GM12878 (cell line): ENCODE measurements around the gene ABCA4. TPM values are rescaled to one million over a fixed set of nuclear protein-coding genes. Genes with fewer than 3 reads are reported as not detected.
A peak's percentile ranks its signal among the peaks of the same experiment; 100 is the strongest.

ENCODE experiments used
- ATAC-seq: fragments of 200-7000 bp; cut with Tn5 transposase; 3 replicates; pipeline ENCODE4 v1.9.1; 2020; ENCODE audit warnings: mild to moderate bottlenecking, moderate library complexity
- BruUV-seq: library from RNA; stranded (reverse); fragments of 400-500 nt; replicated peaks from 2 replicates; lab custom pipeline; 2021; lab: Mats Ljungman, UMichigan
- CTCF ChIA-PET: fragments of 300-600 bp; sonication (Branson Sonifier 250); formaldehyde crosslinking; extraction: SDS; loops from one replicate; lab custom pipeline; 2021; ENCODE audit warnings: inconsistent platforms; lab: Yijun Ruan, JAX
- POLR2A ChIA-PET: fragments of 350-600 bp; formaldehyde crosslinking; extraction: SDS; loops from one replicate; lab custom pipeline; 2021; ENCODE audit warnings: inconsistent platforms; lab: Charles Lee
- RAD21 ChIA-PET: fragments of 300-600 bp; sonication (Branson Sonifier 250); formaldehyde crosslinking; loops from one replicate; lab custom pipeline; 2023; ENCODE audit warnings: antibody characterized with exemption; ENCODE audit not compliant: unreplicated experiment; lab: Charles Lee
- SMC1A ChIA-PET: fragments of 300-600 bp; sonication (Branson Sonifier 250); formaldehyde crosslinking; loops from one replicate; lab custom pipeline; 2023; ENCODE audit not compliant: unreplicated experiment, uncharacterized antibody; lab: Charles Lee
- DNase-seq: peaks from one replicate; pipeline ENCODE4 v3.0.0-alpha.2; 2011; ENCODE audit warnings: low read depth, low spot score
- FAIRE-seq: peaks from 3 replicates; lab custom pipeline; 2011; peaks lifted over from hg19 to GRCh38; lab: Jason Lieb, UNC
- H2AFZ ChIP-seq: 2 replicates; pipeline ENCODE4 v1.6.0; 2011; ENCODE audit warnings: low read depth, low read length, control low read depth; ENCODE audit not compliant: control insufficient read depth
- H3K27ac ChIP-seq: 2 replicates; pipeline ENCODE4 v1.5.1; 2011; ENCODE audit warnings: control low read depth; ENCODE audit not compliant: control insufficient read depth, insufficient read depth
- H3K27me3 ChIP-seq, 2 experiments: replicated peaks in 1 of 2; 2 replicates each; pipeline versions ENCODE4 v1.6.0 to v1.6.1; 2011; ENCODE audit warnings: low read length in 1 of 2; ENCODE audit not compliant: control insufficient read depth in 2 of 2, insufficient read depth in 2 of 2
- H3K36me3 ChIP-seq, 2 experiments: 2 replicates each; pipeline ENCODE4 v1.5.1; 2011; ENCODE audit warnings: low read length in 1 of 2; ENCODE audit not compliant: control insufficient read depth in 2 of 2, insufficient read depth in 2 of 2
- H3K4me1 ChIP-seq: 2 replicates; pipeline ENCODE4 v1.6.1; 2011; ENCODE audit warnings: mild to moderate bottlenecking, low read length, moderate library complexity, mixed read lengths; ENCODE audit not compliant: control insufficient read depth, insufficient read depth
- H3K4me2 ChIP-seq: 2 replicates; pipeline ENCODE4 v1.6.0; 2011; ENCODE audit warnings: control low read depth; ENCODE audit not compliant: control insufficient read depth, insufficient read depth
- H3K4me3 ChIP-seq: fragments of 200-600 bp; sonication (generic); 2 replicates; pipeline ENCODE4 v1.5.1; 2016
- H3K79me2 ChIP-seq: 2 replicates; pipeline ENCODE4 v1.6.0; 2011; ENCODE audit warnings: low read length; ENCODE audit not compliant: control insufficient read depth, insufficient read depth
- H3K9ac ChIP-seq: 2 replicates; pipeline ENCODE4 v1.8.0; 2011; ENCODE audit warnings: low read length, control low read depth, mixed read lengths; ENCODE audit not compliant: control insufficient read depth, insufficient read depth
- H3K9me3 ChIP-seq: replicated peaks from 3 replicates; pipeline ENCODE4 v1.5.1; 2011; ENCODE audit warnings: mild to moderate bottlenecking, low read length; ENCODE audit not compliant: control insufficient read depth, insufficient read depth
- H4K20me1 ChIP-seq: 2 replicates; pipeline ENCODE4 v1.6.0; 2011; ENCODE audit not compliant: control insufficient read depth, insufficient read depth
- ATF3 ChIP-seq: IDR thresholded peaks from 2 replicates; pipeline ENCODE4 v1.6.1; 2011; ENCODE audit warnings: low read depth, mild to moderate bottlenecking, low read length, moderate library complexity, borderline replicate concordance; ENCODE audit errors: extremely low read depth
- BRCA1 ChIP-seq: IDR thresholded peaks from 2 replicates; pipeline ENCODE4 v1.6.1; 2011; ENCODE audit warnings: low read depth, low read length, improper control_type of control experiment
- JUNB ChIP-seq: IDR thresholded peaks from 2 replicates; pipeline ENCODE4 v1.6.1; 2016; ENCODE audit warnings: antibody characterized with exemption, mild to moderate bottlenecking
- NFIC ChIP-seq: IDR thresholded peaks from 2 replicates; pipeline ENCODE4 v1.6.1; 2012; ENCODE audit warnings: low read depth, mild to moderate bottlenecking, inconsistent platforms, low read length, moderate library complexity
- RUNX3 ChIP-seq: IDR thresholded peaks from 2 replicates; pipeline ENCODE4 v1.6.1; 2012; ENCODE audit warnings: low read length, inconsistent platforms
- WGBS: methylation state at CpG from one replicate; pipeline ENCODE4 v1.1.6; 2016; ENCODE audit warnings: low lambda C conversion rate; ENCODE audit not compliant: insufficient replicate concordance, insufficient coverage; ENCODE audit errors: missing lambda C conversion rate; 5-methylcytosine and 5-hydroxymethylcytosine counted together
- in situ Hi-C: fragments of 300-500 bp; cut with MboI; formaldehyde crosslinking; loops from 9 replicates; pipeline ENCODE4 v1.14.3; 2018; ENCODE audit warnings: mixed read lengths
- intact Hi-C: fragments of 100-400 bp; cut with micrococcal nuclease; formaldehyde crosslinking; loops from one replicate; pipeline ENCODE4 v1.14.2; 2022; ENCODE audit not compliant: unreplicated experiment
- polyA plus RNA-seq, 11 experiments: library from polyadenylated mRNA; depleted of rRNA in 4 of 11; unstranded in 6 of 11; stranded (reverse) in 5 of 11; fragments of >200 nt; fragmentation: Nextera tagmentation in 4 of 11; fragmentation: Illumina TruSeq in 1 of 11; extraction: Ambion mirVana in 4 of 11; extraction: Trizol in 1 of 11; gene quantifications; 1 replicate in 1 of 11; 2 replicates in 10 of 11; pipeline versions ENCODE4 v1.2.1 to v1.2.3, GENCODE V29; 2011 to 2016; ENCODE audit warnings: inconsistent platforms in 2 of 11, missing spikeins in 2 of 11, low read depth in 1 of 11
- total RNA-seq, 4 experiments: library from RNA; depleted of rRNA in 3 of 4; stranded (reverse); fragments of >200 nt in 3 of 4; fragmentation: Illumina TruSeq in 1 of 4; extraction: Trizol in 1 of 4; gene quantifications; 2 replicates each; pipeline versions ENCODE4 v1.2.1 to v1.2.3, GENCODE V29; 2013 to 2021

The ABCA4 gene
- total and polyA plus RNA-seq, 10 of the 15 experiments (the other 5 are each of a cell fraction or from before 2014, with no cell fraction given), result 0.03 to 0.28 (median 0.11) TPM; not detected in 3

DNA sequence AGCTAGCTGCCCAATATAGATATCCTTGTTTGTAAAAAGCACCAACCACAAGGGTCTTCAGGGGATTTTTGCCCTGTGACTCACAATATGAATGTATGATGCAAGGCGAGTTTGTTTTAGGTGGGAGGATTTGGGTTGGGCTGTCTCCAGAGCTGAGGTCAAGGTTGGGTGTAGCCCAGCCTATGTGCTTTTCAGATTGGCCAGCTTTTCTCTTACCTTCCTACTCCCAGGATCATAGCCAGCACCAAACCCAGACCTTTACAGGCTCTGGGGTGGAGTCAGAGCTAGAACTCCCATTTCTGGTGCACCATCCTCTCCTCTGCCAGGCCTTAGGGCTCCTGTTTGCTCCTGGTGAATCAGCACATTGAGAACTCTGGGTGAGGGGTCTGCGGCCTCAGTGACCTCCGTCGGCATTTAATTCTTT, 156.2 kb downstream of the ABCA4 start:
- POLR2A ChIA-PET, result no interaction called here
- Histone ChIP-seq H3K4me1 (no peaks in the 10 kb centered on the region), H3K27ac (no peak overlapping the region), H3K9me3 (no peaks in the 10 kb centered on the region), H3K36me3 (no peaks in the 10 kb centered on the region), H3K4me2 (no peak overlapping the region), H2AFZ (no peak overlapping the region), H3K27me3 (peaks cover 0 to 2% of the 10 kb centered on the region in 2 experiments; a peak in 1 of 4 replicates), H3K79me2 (no peaks in the 10 kb centered on the region), H3K4me3 (no peak overlapping the region), H3K9ac (no peak overlapping the region), H4K20me1 (no peaks in the 10 kb centered on the region)
- 65% methylated on average over 4 of the region's 4 CpGs for WGBS
- TF ChIP-seq JUNB, result peak; percentile 24; the same call in 1 of the 2 replicates
- TF ChIP-seq RUNX3, result peak; percentile 75
- no peak for TF ChIP-seq ATF3
- peak; percentile 42; the same call in 1 of the 2 replicates for TF ChIP-seq NFIC
- no TSS peak for BruUV-seq
- SMC1A ChIA-PET, result no interaction called here
- DNase-seq (peak; percentile 8), ATAC-seq (peak; percentile 79), FAIRE-seq (no peak)
- in situ Hi-C loops (no loop called here), intact Hi-C loops (no loop called here)
- CTCF ChIA-PET, result interaction anchor here (1.0 kb wide), 1 partner anchor 16 kb away, joined by 3 read pairs; no protein-coding TSS in a partner anchor
- RAD21 ChIA-PET, result no interaction called here

DNA sequence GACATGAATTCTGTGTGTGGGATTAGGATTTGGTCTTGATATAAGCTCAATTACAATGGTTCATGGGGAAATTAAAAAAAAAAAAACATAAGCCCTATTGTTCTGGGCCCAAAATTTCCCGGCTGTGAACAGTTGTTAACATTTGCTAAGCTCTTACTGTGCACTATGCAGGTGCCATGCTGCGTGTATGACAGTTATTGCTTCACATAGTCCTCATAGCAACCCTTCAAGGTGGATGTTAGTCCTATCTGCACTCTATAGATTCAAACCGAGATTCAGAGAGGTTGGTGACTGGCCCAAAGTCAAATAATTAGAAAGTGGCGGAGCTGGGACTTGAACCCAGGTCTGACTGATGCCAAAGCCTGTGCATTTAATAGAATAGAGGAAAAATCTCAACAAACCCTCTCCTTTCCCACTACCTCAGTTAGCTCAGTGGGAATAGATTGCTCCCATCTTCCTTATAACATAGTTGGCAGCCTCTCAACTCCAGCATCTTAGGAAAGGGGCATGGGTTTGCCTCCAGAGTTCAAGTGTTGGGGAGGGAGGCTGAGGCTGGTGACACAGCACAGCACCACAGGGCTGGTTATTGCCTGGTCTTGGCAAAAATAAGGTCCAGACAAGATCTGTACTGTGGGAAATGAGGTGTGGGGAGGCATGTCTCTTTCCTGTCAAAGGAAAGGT, 156.7 kb downstream of the ABCA4 start:
- Histone ChIP-seq H3K4me3 (no peak overlapping the region), H3K9ac (no peak overlapping the region), H3K36me3 (no peaks in the 10 kb centered on the region), H4K20me1 (no peaks in the 10 kb centered on the region), H2AFZ (no peak overlapping the region), H3K27me3 (peaks cover 0 to 2% of the 10 kb centered on the region in 2 experiments; a peak in 1 of 4 replicates)
- intact Hi-C loops, result no loop called here
- DNase-seq (no peak), ATAC-seq (peak; percentile 65), FAIRE-seq (no peak)
- no TSS peak for BruUV-seq
- ChIA-PET RAD21 (no interaction called here), SMC1A (interaction anchor here (0.6 kb wide), 1 partner anchor 466 kb away, joined by 3 read pairs; no protein-coding TSS in a partner anchor), POLR2A (interaction anchor here (0.5 kb wide), 1 partner anchor 54 kb away, joined by 3 read pairs; no protein-coding TSS in a partner anchor), CTCF (interaction anchor here (0.6 to 1.0 kb wide), 2 partner anchors 16 to 502 kb away, joined by 3 read pairs; no protein-coding TSS in a partner anchor)
- TF ChIP-seq NFIC, result 0 out of 2 replicates have a peak, but pooled peaks have one; percentile 23
- TF ChIP-seq BRCA1, result no peak
- TF ChIP-seq, all 136 proteins: peak for 1
- WGBS, result 29% methylated on average over 4 of the region's 4 CpGs
- Histone ChIP-seq H3K4me2 (no peak overlapping the region), H3K79me2 (no peaks in the 10 kb centered on the region), H3K4me1 (no peaks in the 10 kb centered on the region), H3K9me3 (no peaks in the 10 kb centered on the region), H3K27ac (no peak overlapping the region)
- in situ Hi-C loops, result no loop called here
